Esophagus muscularis mucosa (tissue), 4 donors: ENCODE data around the gene RASAL2. TPM values are rescaled to one million over a fixed set of nuclear protein-coding genes. Genes with fewer than 3 reads are reported as not detected.

ENCODE experiments used
- DNase-seq: peaks from one replicate; pipeline ENCODE4 v3.0.0-alpha.2; 2017; ENCODE audit errors: extremely low spot score
- H3K27ac ChIP-seq, 4 donors: fragments of 200-600 bp; sonication (generic); replicated peaks in 1 of 4; 1 replicate in 3 of 4; 2 replicates in 1 of 4; pipeline ENCODE4 v1.5.1; 2016 to 2019; ENCODE audit warnings: mild to moderate bottlenecking in 1 of 4
- H3K27me3 ChIP-seq, 4 donors: fragments of 200-600 bp; sonication (generic); one replicate each; pipeline versions ENCODE4 v1.5.1 to v1.6.0; 2016 to 2019
- H3K36me3 ChIP-seq, 4 donors: fragments of 200-600 bp; sonication (generic); one replicate each; pipeline ENCODE4 v1.5.1; 2016 to 2019
- H3K4me1 ChIP-seq, 4 donors: fragments of 200-600 bp; sonication (generic); one replicate each; pipeline ENCODE4 v1.5.1; 2016 to 2019
- H3K4me3 ChIP-seq, 4 donors: fragments of 200-600 bp; sonication (generic); 1 replicate in 2 of 4; 2 replicates in 2 of 4; pipeline ENCODE4 v1.5.1; 2016 to 2019; ENCODE audit warnings: mild to moderate bottlenecking in 4 of 4, moderate library complexity in 1 of 4
- H3K9me3 ChIP-seq, 4 donors: fragments of 200-600 bp; sonication (generic); 1 replicate in 3 of 4; 2 replicates in 1 of 4; pipeline ENCODE4 v1.5.1; 2016 to 2019
- EP300 ChIP-seq: sonication (generic); formaldehyde crosslinking; IDR thresholded peaks from one replicate; pipeline ENCODE4 v1.6.1; 2017; ENCODE audit warnings: antibody characterized with exemption
- POLR2A ChIP-seq: fragments of 450-650 bp; IDR thresholded peaks from one replicate; pipeline ENCODE4 v1.6.1; 2017; ENCODE audit warnings: antibody characterized with exemption, moderate library complexity, mild to moderate bottlenecking, low read depth
- POLR2AphosphoS5 ChIP-seq, 2 donors: sonication (generic); formaldehyde crosslinking; IDR thresholded peaks; one replicate each; pipeline ENCODE4 v1.6.1; 2017; ENCODE audit warnings: antibody characterized with exemption in 2 of 2
- WGBS: methylation state at CpG from one replicate; pipeline ENCODE4 v1.1.5; 2018; 5-methylcytosine and 5-hydroxymethylcytosine counted together
- intact Hi-C: fragments of 100-400 bp; cut with DNase I; formaldehyde crosslinking; loops from one replicate; pipeline ENCODE4 v1.15.1; 2023
- total RNA-seq, 4 donors: library from RNA; depleted of rRNA; stranded (reverse); fragments of >200 nt; gene quantifications; one replicate each; pipeline versions ENCODE4 v1.1.0 to v1.2.1, GENCODE V29; 2016
- TF ChIP-seq, protein P1 (sequence below), 3 experiments: fragments of 200-600 bp in 2 of 3; fragments of 450-650 bp in 1 of 3; sonication (generic) in 2 of 3; IDR thresholded peaks; one replicate each; pipeline ENCODE4 v1.5.1; 2017 to 2019; ENCODE audit warnings: antibody characterized with exemption in 3 of 3, mild to moderate bottlenecking in 2 of 3, moderate library complexity in 1 of 3

The RASAL2 gene
- total RNA-seq, 4 donors from 2014 or later, result 11.6 to 30.0 (median 22.3) TPM

DNA sequence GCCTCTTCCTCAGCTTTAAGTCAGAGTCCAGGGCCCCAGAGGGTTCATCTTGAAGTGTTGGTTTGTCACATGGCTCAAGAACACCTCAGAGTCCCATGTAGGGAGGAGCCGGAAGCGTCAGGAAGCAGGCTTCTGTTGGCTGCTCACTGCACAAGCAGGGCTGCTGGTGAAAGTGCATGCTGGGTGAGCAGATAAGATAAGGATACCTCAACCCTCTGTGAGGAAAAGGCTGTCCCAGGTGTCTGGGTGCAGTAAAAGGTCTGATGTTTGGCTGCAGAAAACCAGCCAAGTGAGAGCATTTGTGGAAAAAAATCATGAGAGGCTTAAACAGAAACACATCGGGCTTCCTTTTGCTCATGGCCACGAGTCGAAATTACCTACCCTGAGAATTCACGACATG, 412.8 kb downstream of the RASAL2 start:
- Histone ChIP-seq H3K36me3 (no peaks in the 10 kb centered on the region), H3K4me1 (no peaks in the 10 kb centered on the region), H3K27me3 (no peaks in the 10 kb centered on the region), H3K27ac (no peak overlapping the region), H3K4me3 (no peak overlapping the region), H3K9me3 (no peaks in the 10 kb centered on the region)
- TF ChIP-seq POLR2A (no peak), EP300 (no peak), POLR2AphosphoS5 (IDR thresholded peaks at IDR 0.05) (no peak)
- TF ChIP-seq, protein P1, sequence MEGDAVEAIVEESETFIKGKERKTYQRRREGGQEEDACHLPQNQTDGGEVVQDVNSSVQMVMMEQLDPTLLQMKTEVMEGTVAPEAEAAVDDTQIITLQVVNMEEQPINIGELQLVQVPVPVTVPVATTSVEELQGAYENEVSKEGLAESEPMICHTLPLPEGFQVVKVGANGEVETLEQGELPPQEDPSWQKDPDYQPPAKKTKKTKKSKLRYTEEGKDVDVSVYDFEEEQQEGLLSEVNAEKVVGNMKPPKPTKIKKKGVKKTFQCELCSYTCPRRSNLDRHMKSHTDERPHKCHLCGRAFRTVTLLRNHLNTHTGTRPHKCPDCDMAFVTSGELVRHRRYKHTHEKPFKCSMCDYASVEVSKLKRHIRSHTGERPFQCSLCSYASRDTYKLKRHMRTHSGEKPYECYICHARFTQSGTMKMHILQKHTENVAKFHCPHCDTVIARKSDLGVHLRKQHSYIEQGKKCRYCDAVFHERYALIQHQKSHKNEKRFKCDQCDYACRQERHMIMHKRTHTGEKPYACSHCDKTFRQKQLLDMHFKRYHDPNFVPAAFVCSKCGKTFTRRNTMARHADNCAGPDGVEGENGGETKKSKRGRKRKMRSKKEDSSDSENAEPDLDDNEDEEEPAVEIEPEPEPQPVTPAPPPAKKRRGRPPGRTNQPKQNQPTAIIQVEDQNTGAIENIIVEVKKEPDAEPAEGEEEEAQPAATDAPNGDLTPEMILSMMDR (IDR thresholded peaks at IDR 0.05), result no peak
- intact Hi-C loops, result no loop called here
- DNase-seq, result no peak
- 83% methylated on average over 6 of the region's 6 CpGs for WGBS

DNA sequence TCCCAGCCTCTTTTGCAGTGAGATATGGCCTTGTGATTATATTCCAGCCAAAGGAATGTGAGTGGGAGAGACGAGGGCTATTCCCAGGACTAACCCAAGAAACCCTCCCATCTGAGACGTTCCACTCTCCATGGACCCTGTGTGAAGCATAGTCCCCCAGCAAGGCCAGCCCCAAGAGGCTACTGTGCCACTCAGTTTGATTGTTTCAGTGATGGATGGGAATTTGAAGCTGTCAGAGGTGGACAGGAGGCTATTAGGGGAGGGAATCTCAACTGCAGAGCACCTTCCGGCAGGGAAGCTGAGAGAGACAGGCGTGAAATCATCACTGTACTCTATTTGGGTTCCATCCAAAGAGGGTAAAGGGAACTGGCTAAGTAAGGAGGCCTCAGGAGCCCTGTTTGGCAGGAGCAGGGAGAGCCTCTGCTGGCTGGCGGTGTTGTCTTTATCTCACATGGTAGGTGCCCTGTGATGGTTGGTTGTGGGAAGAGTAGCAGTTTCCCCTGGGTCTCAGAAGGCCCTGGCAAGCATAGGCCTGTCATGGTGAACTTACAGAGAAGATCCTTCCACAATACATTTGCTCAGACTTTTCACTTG, 415.6 kb downstream of the RASAL2 start:
- DNase-seq, result no peak
- intact Hi-C loops, result no loop called here
- Histone ChIP-seq H3K36me3 (no peaks in the 10 kb centered on the region), H3K9me3 (no peaks in the 10 kb centered on the region), H3K27me3 (no peaks in the 10 kb centered on the region), H3K4me3 (no peak overlapping the region), H3K27ac (no peak overlapping the region), H3K4me1 (peaks cover 0 to 11% (median 3%) of the 10 kb centered on the region in 4 donors)
- TF ChIP-seq EP300, result no peak
- TF ChIP-seq POLR2A, result no peak
- no peak for TF ChIP-seq POLR2AphosphoS5 (IDR thresholded peaks at IDR 0.05)
- TF ChIP-seq, protein P1 (IDR thresholded peaks at IDR 0.05), result no peak
- 71% methylated on average over 5 of the region's 5 CpGs for WGBS

DNA sequence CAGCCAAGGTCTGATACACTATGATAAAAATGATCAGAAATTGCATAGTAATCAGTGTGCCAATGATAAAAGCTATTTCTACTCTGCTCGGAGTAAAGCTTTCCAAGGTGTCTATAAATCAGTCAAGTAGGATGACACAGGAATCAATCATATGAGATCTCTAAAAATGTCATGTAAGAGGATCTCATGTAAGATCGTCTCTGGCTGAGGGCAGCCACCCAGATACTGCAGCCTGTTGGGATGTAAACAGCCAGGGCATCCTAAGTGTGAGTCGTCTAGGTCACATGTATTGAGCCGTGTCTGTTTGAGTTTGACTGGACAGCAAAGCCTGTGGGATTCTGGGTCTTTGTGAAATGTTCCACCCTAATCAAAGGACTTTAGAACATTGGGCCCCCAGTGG, 416.3 kb downstream of the RASAL2 start:
- 92% methylated on average over 4 of the region's 4 CpGs for WGBS
- TF ChIP-seq EP300 (no peak), POLR2AphosphoS5 (IDR thresholded peaks at IDR 0.05) (no peak), POLR2A (no peak)
- TF ChIP-seq, protein P1 (IDR thresholded peaks at IDR 0.05), result no peak
- intact Hi-C loops, result no loop called here
- Histone ChIP-seq H3K27me3 (no peaks in the 10 kb centered on the region), H3K4me3 (no peak overlapping the region), H3K4me1 (peaks cover 0 to 11% (median 3%) of the 10 kb centered on the region in 4 donors), H3K27ac (no peak overlapping the region), H3K9me3 (no peaks in the 10 kb centered on the region), H3K36me3 (no peaks in the 10 kb centered on the region)
- DNase-seq, result no peak

DNA sequence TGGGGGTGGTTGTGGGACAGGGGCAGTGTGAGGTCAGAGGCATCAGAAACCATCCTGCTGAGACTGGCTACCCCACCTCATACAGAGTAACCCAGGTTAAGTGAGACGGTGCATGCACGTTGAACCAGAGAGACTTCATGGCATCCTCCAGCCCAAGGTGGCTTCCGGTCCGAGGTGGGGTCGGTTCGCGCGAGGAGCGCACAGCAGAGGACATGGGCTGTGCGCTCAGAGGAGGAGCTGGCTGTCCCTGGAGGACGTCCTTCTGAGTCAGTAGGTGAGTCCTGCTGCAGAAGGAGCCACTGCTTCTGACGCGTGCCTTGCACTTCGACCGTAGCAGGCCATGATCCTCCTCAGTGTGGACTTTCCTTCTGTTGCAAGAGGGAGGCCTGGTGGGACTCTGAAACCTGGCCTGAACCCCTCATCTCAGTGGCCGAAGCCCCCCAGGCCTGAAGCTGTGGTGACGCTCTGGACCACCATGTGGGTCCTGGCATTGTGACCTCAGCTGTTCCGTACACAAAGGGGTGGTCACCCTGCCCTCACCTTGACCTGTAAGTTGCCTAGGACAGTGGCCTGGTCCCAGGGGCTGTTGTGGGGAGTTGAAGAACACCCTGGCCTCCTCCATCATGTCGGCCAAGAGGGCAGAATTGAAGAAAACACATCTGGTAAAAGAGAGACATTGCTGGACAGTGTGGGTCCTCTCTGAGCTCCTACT, 418.8 kb downstream of the RASAL2 start, which contains the start of gene TEX35:
Gene TEX35 (plus strand): TSS at position 544 of the 712 bp plus-strand sequence. CDS start 80 bp downstream, at position 624.
- no peak for DNase-seq
- H3K27ac ChIP-seq, result no peak within 1 kb of the TSS
- no peaks in the 10 kb centered on the region for H3K36me3 ChIP-seq
- peaks cover 0 to 11% (median 3%) of the 10 kb centered on the region in 4 donors for H3K4me1 ChIP-seq
- no peaks in the 10 kb centered on the region for H3K9me3 ChIP-seq
- no peaks in the 10 kb centered on the region for H3K27me3 ChIP-seq
- H3K4me3 ChIP-seq, result no peak within 1 kb of the TSS
- 99% methylated on average over 17 of the region's 19 CpGs for WGBS
- TF ChIP-seq, protein P1 (IDR thresholded peaks at IDR 0.05), result no peak
- TF ChIP-seq POLR2AphosphoS5 (IDR thresholded peaks at IDR 0.05) (no peak), EP300 (no peak), POLR2A (no peak)
- intact Hi-C loops, result no loop called here
